HEK293T (cell line): Measurements from ENCODE around the gene IGFBPL1.

ENCODE experiments used
- BHLHE40 ChIP-seq: fragments of 450-650 bp; IDR thresholded peaks from 2 replicates; pipeline ENCODE4 v1.6.1; 2016; ENCODE audit warnings: mild to moderate bottlenecking, moderate library complexity, borderline replicate concordance
- CTBP1 ChIP-seq: fragments of 450-650 bp; IDR thresholded peaks from 2 replicates; pipeline ENCODE4 v1.6.1; 2016; ENCODE audit warnings: borderline replicate concordance
- L3MBTL2 ChIP-seq: fragments of 450-650 bp; conservative IDR thresholded peaks from 2 replicates; pipeline ENCODE4 v1.6.1; 2016; ENCODE audit warnings: mild to moderate bottlenecking

- no peak for TF ChIP-seq CTBP1
- TF ChIP-seq BHLHE40 = no peak
- TF ChIP-seq L3MBTL2 = no peak
Observed at GRCh38 chr9:38393128-38393796, 31.0 kb downstream of the IGFBPL1 start.
